Spleen (tissue), 7 donors: Measurements from ENCODE around the gene C12orf57.

Experiments
- CTCF ChIP-seq, 11 experiments: fragments of 200-600 bp in 7 of 11; fragments of 450-650 bp in 4 of 11; sonication (generic) in 4 of 11; IDR thresholded peaks in 8 of 11; conservative IDR thresholded peaks in 3 of 11; 1 replicate in 7 of 11; 2 replicates in 4 of 11; pipeline versions ENCODE4 v1.4.0 to v1.8.0; 2016 to 2021; ENCODE audit warnings: antibody characterized with exemption in 11 of 11, inconsistent platforms in 4 of 11, mild to moderate bottlenecking in 1 of 11
- POLR2A ChIP-seq, 3 donors: fragments of 450-650 bp; IDR thresholded peaks; one replicate each; pipeline ENCODE4 v1.5.1; 2017; ENCODE audit warnings: antibody characterized with exemption in 3 of 3, mild to moderate bottlenecking in 1 of 3
- POLR2AphosphoS5 ChIP-seq, 3 donors: sonication (generic); formaldehyde crosslinking; IDR thresholded peaks; one replicate each; pipeline ENCODE4 v1.5.1; 2017; ENCODE audit warnings: antibody characterized with exemption in 3 of 3
- donor health status: DM: no; HTN: no; CAD: no; lungs with moderate emphysema.
- donor health status: DM: no; HTN: no; CAD: no.
- donor health status: DM: no; HTN: no; CAD: no.

- peak in 1 of 3 donors; percentile 4 for TF ChIP-seq POLR2AphosphoS5 (IDR thresholded peaks at IDR 0.05)
- no peak for TF ChIP-seq CTCF (IDR thresholded peaks at IDR 0.05 in 8 of 11, conservative IDR thresholded peaks at IDR 0.05 in 3 of 11)
- TF ChIP-seq POLR2A (IDR thresholded peaks at IDR 0.05) = no peak
Measured at GRCh38 chr12:6942331-6942665, 1.5 kb upstream of the C12orf57 start.
